Keratinocyte (primary cell): Measurements from ENCODE around the gene ANXA4. TPM values are rescaled to one million over a fixed set of nuclear protein-coding genes. Genes with fewer than 3 reads are reported as not detected.

ENCODE experiments used
- DNase-seq: peaks from one replicate; pipeline ENCODE4 v3.0.0-alpha.2; 2011; ENCODE audit warnings: low read depth, missing footprints, low spot score
- FAIRE-seq: peaks from 2 replicates; lab custom pipeline; 2011; peaks lifted over from hg19 to GRCh38; lab: Jason Lieb, UNC
- H2AFZ ChIP-seq: 2 replicates; pipeline ENCODE4 v1.6.0; 2012; ENCODE audit warnings: low read length, control low read depth, inconsistent platforms; ENCODE audit not compliant: control insufficient read depth
- H3K27ac ChIP-seq: 2 replicates; pipeline ENCODE4 v1.5.1; 2011; ENCODE audit warnings: low read length; ENCODE audit not compliant: control insufficient read depth, insufficient read depth
- H3K27me3 ChIP-seq: 3 replicates; pipeline ENCODE4 v1.6.0; 2011; ENCODE audit warnings: low read length; ENCODE audit not compliant: control insufficient read depth, insufficient read depth; ENCODE audit errors: extremely low read depth
- H3K36me3 ChIP-seq, 2 experiments: 2 replicates in 1 of 2; 3 replicates in 1 of 2; pipeline ENCODE4 v1.5.1; 2011; ENCODE audit warnings: low read length in 2 of 2, mild to moderate bottlenecking in 1 of 2; ENCODE audit not compliant: control insufficient read depth in 2 of 2, insufficient read depth in 2 of 2; ENCODE audit errors: extremely low read depth in 1 of 2
- H3K4me1 ChIP-seq: 3 replicates; pipeline ENCODE4 v1.5.1; 2011; ENCODE audit warnings: low read length; ENCODE audit not compliant: control insufficient read depth, insufficient read depth; ENCODE audit errors: extremely low read depth
- H3K4me2 ChIP-seq: 3 replicates; pipeline ENCODE4 v1.6.0; 2011; ENCODE audit warnings: low read depth, low read length; ENCODE audit not compliant: control insufficient read depth, insufficient read depth; ENCODE audit errors: extremely low read depth
- H3K4me3 ChIP-seq, 3 experiments: fragments of 200-600 bp in 1 of 3; sonication (generic) in 1 of 3; 2 replicates in 2 of 3; 3 replicates in 1 of 3; pipeline ENCODE4 v1.5.1; 2011 to 2016; ENCODE audit warnings: low read length in 3 of 3, mild to moderate bottlenecking in 3 of 3, control low read depth in 2 of 3, inconsistent platforms in 1 of 3, low read depth in 1 of 3, mixed read lengths in 1 of 3, mixed run types in 1 of 3, moderate library complexity in 1 of 3; ENCODE audit not compliant: control insufficient read depth in 2 of 3, insufficient read depth in 2 of 3; ENCODE audit errors: extremely low read depth in 1 of 3
- H3K79me2 ChIP-seq: 2 replicates; pipeline ENCODE4 v1.6.0; 2012; ENCODE audit warnings: low read length; ENCODE audit not compliant: control insufficient read depth, insufficient read depth
- H3K9ac ChIP-seq: 3 replicates; pipeline ENCODE4 v1.6.0; 2011; ENCODE audit warnings: low read length; ENCODE audit not compliant: control insufficient read depth, insufficient read depth; ENCODE audit errors: extremely low read depth
- H3K9me1 ChIP-seq: 3 replicates; pipeline ENCODE4 v1.6.0; 2011; ENCODE audit warnings: low read length; ENCODE audit not compliant: control insufficient read depth, insufficient read depth; ENCODE audit errors: extremely low read depth
- H3K9me3 ChIP-seq: 2 replicates; pipeline ENCODE4 v1.5.1; 2012; ENCODE audit warnings: low read depth, low read length; ENCODE audit not compliant: control insufficient read depth
- H4K20me1 ChIP-seq: 3 replicates; pipeline ENCODE4 v1.6.0; 2011; ENCODE audit warnings: low read length; ENCODE audit not compliant: control insufficient read depth, insufficient read depth; ENCODE audit errors: extremely low read depth
- EZH2 ChIP-seq: IDR thresholded peaks from one replicate; pipeline ENCODE4 v1.6.1; 2012; ENCODE audit warnings: inconsistent platforms, mild to moderate bottlenecking, low read length, moderate library complexity
- dilution Hi-C: fragments of 300-500 bp; cut with MboI; formaldehyde crosslinking; loops from one replicate; pipeline ENCODE4 v1.7.0; 2020; ENCODE audit warnings: low sequenced_read_pairs; ENCODE audit not compliant: extremely low pct_ligation_motif_present
- polyA plus RNA-seq, 5 experiments: library from polyadenylated mRNA; depleted of rRNA in 3 of 5; stranded (reverse) in 3 of 5; stranded (forward) in 1 of 5; unstranded in 1 of 5; fragments of >200 nt; gene quantifications; 1 replicate in 1 of 5; 2 replicates in 3 of 5; 3 replicates in 1 of 5; pipeline versions ENCODE4 v1.2.1 to v1.2.3, GENCODE V29; 2011 to 2012; ENCODE audit warnings: missing spikeins in 2 of 5, low read depth in 1 of 5, low replicate concordance in 1 of 5
- TF ChIP-seq, protein P1 (sequence below), 3 experiments: IDR thresholded peaks in 1 of 3; conservative IDR thresholded peaks in 1 of 3; optimal IDR thresholded peaks in 1 of 3; 2 replicates in 2 of 3; 3 replicates in 1 of 3; pipeline versions ENCODE3 to v1.5.1; 2011; ENCODE audit warnings: low read length in 3 of 3, mild to moderate bottlenecking in 3 of 3, moderate library complexity in 2 of 3, control low read depth in 1 of 3, inconsistent platforms in 1 of 3; ENCODE audit not compliant: insufficient read depth in 2 of 3; ENCODE audit errors: extremely low read depth in 1 of 3

The ANXA4 gene
- polyA plus RNA-seq, 1 donor (not counting 4 experiments of a cell fraction or from before 2014, with no cell fraction given): 209 TPM

DNA sequence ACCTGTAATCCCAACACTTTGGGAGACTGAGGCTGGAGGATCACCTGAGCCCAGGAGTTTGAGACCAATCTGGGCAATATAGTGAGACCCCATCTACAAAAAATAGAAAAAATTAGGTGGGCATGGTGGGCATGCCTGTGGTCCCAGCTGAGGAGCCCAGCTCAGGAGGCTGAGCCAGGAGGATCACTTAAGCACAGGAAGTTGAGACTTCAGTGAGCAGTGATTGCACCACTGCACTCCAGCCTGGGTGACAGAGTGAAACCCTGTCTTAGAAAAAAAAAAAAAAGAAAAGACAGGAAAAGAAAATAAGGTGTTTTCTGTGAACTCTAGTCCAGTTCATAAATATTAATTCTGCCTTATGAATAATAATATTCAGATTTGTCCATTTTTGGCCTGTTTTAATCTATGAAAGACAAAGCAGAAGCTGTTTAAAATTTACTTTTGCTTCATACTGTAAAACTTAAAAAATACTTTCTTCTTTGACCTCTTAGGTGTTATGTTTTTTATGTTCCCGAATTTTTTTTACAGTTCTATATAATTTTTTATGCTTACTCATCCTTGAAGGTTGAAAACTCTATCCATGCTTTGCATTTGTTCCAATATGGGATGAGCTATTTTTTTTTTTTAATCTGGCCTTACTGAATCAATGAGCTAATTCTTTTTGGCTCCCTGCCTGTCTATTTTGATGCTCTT lies 8.4 kb upstream of the ANXA4 start:
- no peaks in the 10 kb centered on the region for H3K9me3 ChIP-seq
- TF ChIP-seq EZH2: no peak
- TF ChIP-seq, protein P1, sequence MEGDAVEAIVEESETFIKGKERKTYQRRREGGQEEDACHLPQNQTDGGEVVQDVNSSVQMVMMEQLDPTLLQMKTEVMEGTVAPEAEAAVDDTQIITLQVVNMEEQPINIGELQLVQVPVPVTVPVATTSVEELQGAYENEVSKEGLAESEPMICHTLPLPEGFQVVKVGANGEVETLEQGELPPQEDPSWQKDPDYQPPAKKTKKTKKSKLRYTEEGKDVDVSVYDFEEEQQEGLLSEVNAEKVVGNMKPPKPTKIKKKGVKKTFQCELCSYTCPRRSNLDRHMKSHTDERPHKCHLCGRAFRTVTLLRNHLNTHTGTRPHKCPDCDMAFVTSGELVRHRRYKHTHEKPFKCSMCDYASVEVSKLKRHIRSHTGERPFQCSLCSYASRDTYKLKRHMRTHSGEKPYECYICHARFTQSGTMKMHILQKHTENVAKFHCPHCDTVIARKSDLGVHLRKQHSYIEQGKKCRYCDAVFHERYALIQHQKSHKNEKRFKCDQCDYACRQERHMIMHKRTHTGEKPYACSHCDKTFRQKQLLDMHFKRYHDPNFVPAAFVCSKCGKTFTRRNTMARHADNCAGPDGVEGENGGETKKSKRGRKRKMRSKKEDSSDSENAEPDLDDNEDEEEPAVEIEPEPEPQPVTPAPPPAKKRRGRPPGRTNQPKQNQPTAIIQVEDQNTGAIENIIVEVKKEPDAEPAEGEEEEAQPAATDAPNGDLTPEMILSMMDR (optimal IDR thresholded peaks at IDR 0.05 in 1 of 3, IDR thresholded peaks at IDR 0.05 in 1 of 3, conservative IDR thresholded peaks at IDR 0.05 in 1 of 3; ENCODE audit: extremely low read depth in 1 of 3, insufficient read depth in 2 of 3, low read length in 3 of 3): no peak
- no peaks in the 10 kb centered on the region for H3K9me1 ChIP-seq
- no peak overlapping the region for H3K4me3 ChIP-seq
- no peak for FAIRE-seq
- no peak overlapping the region for H3K27ac ChIP-seq
- no peaks in the 10 kb centered on the region for H3K27me3 ChIP-seq
- H3K4me1 ChIP-seq: no peaks in the 10 kb centered on the region
- dilution Hi-C loops: no loop called here
- no peaks in the 10 kb centered on the region for H3K36me3 ChIP-seq
- H4K20me1 ChIP-seq: no peaks in the 10 kb centered on the region
- no peaks in the 10 kb centered on the region for H3K79me2 ChIP-seq
- H3K9ac ChIP-seq: no peak overlapping the region
- no peak overlapping the region for H3K4me2 ChIP-seq
- no peak for DNase-seq
- H2AFZ ChIP-seq: no peak overlapping the region

- H3K27me3 ChIP-seq: no peaks in the 10 kb centered on the region
- H3K9me1 ChIP-seq: no peaks in the 10 kb centered on the region
- DNase-seq (no peak), FAIRE-seq (no peak)
- no peak overlapping the region for H2AFZ ChIP-seq
- H3K9ac ChIP-seq: no peak overlapping the region
- H4K20me1 ChIP-seq: no peaks in the 10 kb centered on the region
- no peak overlapping the region for H3K4me2 ChIP-seq
- no peaks in the 10 kb centered on the region for H3K79me2 ChIP-seq
- no peaks in the 10 kb centered on the region for H3K9me3 ChIP-seq
- TF ChIP-seq, protein P1 (optimal IDR thresholded peaks at IDR 0.05 in 1 of 3, IDR thresholded peaks at IDR 0.05 in 1 of 3, conservative IDR thresholded peaks at IDR 0.05 in 1 of 3; ENCODE audit: extremely low read depth in 1 of 3, insufficient read depth in 2 of 3, low read length in 3 of 3): no peak
- TF ChIP-seq EZH2: no peak
- H3K36me3 ChIP-seq: no peaks in the 10 kb centered on the region
- H3K4me3 ChIP-seq: no peak overlapping the region
- H3K27ac ChIP-seq: no peak overlapping the region
- dilution Hi-C loops: no loop called here
- H3K4me1 ChIP-seq: no peaks in the 10 kb centered on the region
Measured at GRCh38 chr2:69734035-69734611, 7.8 kb upstream of the ANXA4 start.
